GM12865 (cell line): Measurements from ENCODE around the gene SLC43A3.

Source experiments
- DNase-seq: peaks from one replicate; pipeline ENCODE4 v3.0.0; 2010; ENCODE audit warnings: low read depth
- H3K4me3 ChIP-seq: 2 replicates; pipeline ENCODE4 v1.5.1; 2011; ENCODE audit warnings: mild to moderate bottlenecking, low read depth, low read length, control low read depth
- CTCF ChIP-seq: IDR thresholded peaks from 2 replicates; pipeline ENCODE4 v1.5.1; 2011; ENCODE audit warnings: low read length, control low read depth, low read depth, inconsistent platforms; ENCODE audit not compliant: insufficient read depth; ENCODE audit errors: missing control alignments

SLC43A3 gene

DNA sequence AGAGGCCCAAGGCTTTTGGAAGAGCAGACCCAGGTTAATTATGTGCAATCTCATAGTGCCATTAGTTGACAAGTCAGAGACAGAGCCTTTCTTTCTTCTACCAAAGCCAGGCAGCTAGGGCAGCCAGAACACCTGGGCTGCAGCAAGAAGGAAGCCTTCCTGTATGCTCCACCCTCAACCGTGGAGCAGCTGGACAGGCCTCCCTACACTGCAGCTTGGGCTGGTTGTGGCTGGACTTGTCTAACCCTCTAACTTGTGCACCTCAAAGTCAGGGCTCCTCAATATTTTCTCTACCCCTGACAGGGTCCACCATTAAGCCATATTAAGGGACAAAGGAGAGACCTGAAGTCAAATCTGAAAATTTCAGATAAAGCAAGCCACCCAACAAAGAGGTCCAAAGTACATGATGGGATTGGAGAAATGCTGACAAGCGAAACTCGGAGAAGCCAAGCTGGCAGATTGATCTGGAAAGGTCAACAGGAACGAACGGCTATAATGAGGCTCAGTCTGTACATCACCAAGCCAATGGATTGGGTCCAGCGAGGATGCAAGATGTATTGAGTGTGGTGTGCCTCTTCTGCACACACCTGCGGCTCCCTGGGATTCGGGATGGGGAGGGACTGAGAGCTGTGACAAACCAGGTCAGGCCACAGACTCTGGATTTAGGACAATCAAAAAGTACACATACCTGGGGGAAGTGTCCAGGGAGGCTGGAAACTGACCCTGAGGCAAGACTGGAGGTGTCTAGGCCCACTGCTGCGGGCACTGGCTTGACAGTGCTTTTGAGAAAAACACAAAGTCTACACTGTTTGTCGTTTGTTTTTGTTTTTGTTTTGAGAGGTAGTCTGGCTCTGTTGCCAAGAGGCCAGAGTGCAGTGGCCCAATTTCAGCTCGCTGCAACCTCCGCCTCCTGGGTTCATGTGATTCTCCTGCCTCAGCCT lies 11.7 kb upstream of the SLC43A3 start:
- DNase-seq = no peak
- no peak for TF ChIP-seq CTCF
- no peak overlapping the region for H3K4me3 ChIP-seq

DNA sequence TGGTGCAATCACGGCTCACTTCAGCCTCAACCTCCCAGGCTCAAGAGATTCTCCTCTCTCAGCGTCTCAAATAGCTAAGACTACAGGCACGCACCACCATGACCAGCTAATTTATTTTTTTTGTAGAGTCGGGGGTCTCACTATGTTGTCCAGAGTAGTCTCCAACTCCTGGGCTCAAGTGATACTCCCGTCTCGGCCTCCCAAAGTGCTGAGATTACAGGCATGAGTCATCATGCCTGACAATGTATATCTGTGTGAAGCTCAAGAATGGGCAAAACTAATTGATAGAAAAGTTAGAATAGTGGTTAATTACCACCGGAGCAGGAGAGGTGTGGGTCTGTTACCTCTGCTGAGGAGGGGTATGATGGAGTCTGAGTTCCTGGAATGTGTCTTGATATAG lies 9.1 kb upstream of the SLC43A3 start:
- H3K4me3 ChIP-seq = no peak overlapping the region
- DNase-seq = no peak
- TF ChIP-seq CTCF = no peak

DNA sequence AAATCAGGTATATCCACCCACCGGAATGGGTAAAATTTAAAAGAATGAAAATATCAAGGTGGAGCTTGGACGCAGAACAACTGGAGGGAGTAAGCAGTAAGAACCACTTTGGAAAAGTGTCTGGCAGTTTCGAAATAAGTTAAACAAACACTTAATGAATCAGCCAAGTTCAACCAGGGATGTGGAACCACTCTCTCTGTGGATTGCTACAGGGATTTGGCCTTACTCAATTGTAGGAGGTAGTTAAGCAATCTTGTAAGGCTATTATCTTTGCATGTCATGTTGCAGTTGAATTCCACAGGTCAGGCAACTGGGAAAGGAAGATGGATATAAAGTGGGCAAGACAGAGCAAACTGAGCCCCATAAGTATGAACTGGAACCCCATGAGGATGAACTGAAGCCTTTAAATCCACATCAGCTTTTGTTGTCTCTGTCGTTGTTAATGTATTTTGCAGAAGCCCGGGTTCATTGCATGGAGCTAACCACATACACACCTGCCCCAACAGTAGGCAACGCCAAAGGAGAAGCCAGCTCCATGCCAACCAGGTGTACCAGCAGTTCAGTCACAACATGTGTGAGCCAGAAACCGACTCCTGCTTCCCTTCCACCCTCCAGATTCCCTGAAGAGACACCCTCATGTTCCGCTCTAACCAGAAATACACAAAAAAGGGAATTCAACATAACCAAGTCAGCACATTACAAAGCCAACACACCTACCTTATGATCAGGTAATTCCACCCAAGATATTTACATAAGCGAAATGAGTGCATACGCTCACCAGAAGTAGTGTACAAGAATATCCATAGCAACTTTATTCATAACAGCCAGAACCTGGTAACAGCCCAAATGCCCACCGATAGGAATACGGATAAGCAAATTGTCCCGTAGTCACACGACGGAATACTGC lies 8.0 kb upstream of the SLC43A3 start:
- DNase-seq = no peak
- TF ChIP-seq CTCF = no peak
- no peak overlapping the region for H3K4me3 ChIP-seq

DNA sequence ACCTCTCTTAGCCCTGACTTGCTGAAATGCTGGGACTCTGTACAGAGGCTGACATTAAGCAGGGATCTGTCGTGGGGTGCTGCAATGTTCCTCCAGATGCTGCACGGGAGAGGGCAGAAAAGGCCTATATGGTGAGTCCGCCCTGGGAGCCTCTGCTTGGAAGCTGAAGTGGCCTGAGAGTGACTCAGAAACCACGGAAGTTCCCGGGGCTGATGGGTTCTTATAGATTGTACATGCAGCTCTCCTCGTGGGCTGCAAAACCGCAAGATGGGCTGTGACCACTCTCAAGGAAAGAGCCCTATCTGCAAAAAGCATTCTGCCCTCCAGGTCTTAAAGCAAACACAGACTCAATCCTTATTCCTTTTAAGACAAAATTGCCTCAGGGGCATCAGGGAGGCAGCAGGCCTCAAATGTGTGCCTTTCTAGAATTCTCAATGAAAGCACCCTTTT lies 5.8 kb upstream of the SLC43A3 start:
- DNase-seq = peak; percentile 40
- no peak for TF ChIP-seq CTCF
- no peak overlapping the region for H3K4me3 ChIP-seq

- no peak overlapping the region for H3K4me3 ChIP-seq
- TF ChIP-seq CTCF = no peak
- no peak for DNase-seq
Observed at GRCh38 chr11:57432149-57432561, 5.2 kb upstream of the SLC43A3 start.

GRCh38 chr11:57430952-57431351 lies 4.0 kb upstream of the SLC43A3 start:
- H3K4me3 ChIP-seq = no peak overlapping the region
- no peak for TF ChIP-seq CTCF
- DNase-seq = no peak
